Astrocyte of the hippocampus (primary cell): ENCODE data around the gene RALGPS2.

Experiments used
- DNase-seq: peaks from one replicate; pipeline ENCODE4 v3.0.0; 2011; ENCODE audit warnings: low read depth, low spot score

Gene RALGPS2

GRCh38 chr1:178864326-178864725, 139.3 kb downstream of the RALGPS2 start:
- no peak for DNase-seq

GRCh38 chr1:178867670-178868069, 142.6 kb downstream of the RALGPS2 start:
- DNase-seq = no peak

- DNase-seq = no peak
These were observed 143.7 kb downstream of the RALGPS2 start for GRCh38 chr1:178868706-178869105.

- no peak for DNase-seq
These were observed 144.2 kb downstream of the RALGPS2 start for GRCh38 chr1:178869119-178869697.

GRCh38 chr1:178870221-178870620, 145.2 kb downstream of the RALGPS2 start:
- no peak for DNase-seq

- DNase-seq = peak; percentile 45
These were observed 145.9 kb downstream of the RALGPS2 start, which contains the start of gene ANGPTL1 for GRCh38 chr1:178870944-178871343. Gene ANGPTL1, minus strand, starts transcription at chr1:178871077. Its CDS starts 5,301 bp downstream, at chr1:178865776.

- DNase-seq = no peak
These were observed 146.7 kb downstream of the RALGPS2 start for GRCh38 chr1:178871551-178872320.

- DNase-seq = no peak
These were observed 149.9 kb downstream of the RALGPS2 start for GRCh38 chr1:178874966-178875365.

- no peak for DNase-seq
These were observed 150.9 kb downstream of the RALGPS2 start for GRCh38 chr1:178875936-178876335.

GRCh38 chr1:178877896-178878295, 152.9 kb downstream of the RALGPS2 start:
- no peak for DNase-seq

GRCh38 chr1:178881950-178882349, 156.9 kb downstream of the RALGPS2 start:
- no peak for DNase-seq

GRCh38 chr1:178885869-178886268, 160.8 kb downstream of the RALGPS2 start:
- DNase-seq = no peak

- no peak for DNase-seq
These were observed 161.5 kb downstream of the RALGPS2 start for GRCh38 chr1:178886551-178886950.

- no peak for DNase-seq
These were observed 170.9 kb downstream of the RALGPS2 start for GRCh38 chr1:178895928-178896327.

- no peak for DNase-seq
These were observed 173.4 kb downstream of the RALGPS2 start for GRCh38 chr1:178898401-178898800.

GRCh38 chr1:178899402-178899801, 174.4 kb downstream of the RALGPS2 start:
- DNase-seq = no peak

- no peak for DNase-seq
These were observed 176.6 kb downstream of the RALGPS2 start for GRCh38 chr1:178901482-178902125.

GRCh38 chr1:178908358-178908757, 183.3 kb downstream of the RALGPS2 start:
- peak; percentile 72 for DNase-seq

- no peak for DNase-seq
These were observed 185.0 kb downstream of the RALGPS2 start for GRCh38 chr1:178910023-178910422.

GRCh38 chr1:178912597-178912996, 187.6 kb downstream of the RALGPS2 start:
- DNase-seq = no peak

GRCh38 chr1:178916448-178917174, 191.6 kb downstream of the RALGPS2 start:
- peak; percentile 29 for DNase-seq

- no peak for DNase-seq
These were observed 193.3 kb downstream of the RALGPS2 start for GRCh38 chr1:178918308-178918707.
